ENCODE data around the gene DYNLT2.

Gene DYNLT2

GRCh38 chr6:169751242-169752073, at the start of gene DYNLT2, which contains the start of gene ERMARD:
DYNLT2 (minus strand) TSS chr6:169751572; CDS start chr6:169751458, 114 bp downstream.
ERMARD (plus strand) TSS chr6:169751622; CDS start chr6:169751658, 36 bp downstream.
- peak; percentile 74 for DNase-seq (ENCODE audit: low read depth, low spot score)

- no peak for DNase-seq (ENCODE audit: low read depth, low spot score)
Observed at GRCh38 chr6:169800668-169801395, 49.5 kb upstream of the DYNLT2 start.

- DNase-seq (ENCODE audit: low read depth, low spot score) = no peak
Observed at GRCh38 chr6:169800116-169800667, 48.8 kb upstream of the DYNLT2 start.

GRCh38 chr6:169799474-169799926, 48.1 kb upstream of the DYNLT2 start:
- DNase-seq (ENCODE audit: low read depth, low spot score) = no peak

GRCh38 chr6:169798764-169799473, 47.5 kb upstream of the DYNLT2 start:
- no peak for DNase-seq (ENCODE audit: low read depth, low spot score)

- no peak for DNase-seq (ENCODE audit: low read depth, low spot score)
Observed at GRCh38 chr6:169795196-169795595, 43.8 kb upstream of the DYNLT2 start.

GRCh38 chr6:169794317-169795055, 43.1 kb upstream of the DYNLT2 start:
- no peak for DNase-seq (ENCODE audit: low read depth, low spot score)

GRCh38 chr6:169793408-169793807, 42.0 kb upstream of the DYNLT2 start:
- no peak for DNase-seq (ENCODE audit: low read depth, low spot score)

- DNase-seq (ENCODE audit: low read depth, low spot score) = no peak
Observed at GRCh38 chr6:169792306-169793015, 41.1 kb upstream of the DYNLT2 start.

GRCh38 chr6:169791721-169792131, 40.4 kb upstream of the DYNLT2 start:
- no peak for DNase-seq (ENCODE audit: low read depth, low spot score)

GRCh38 chr6:169789944-169790927, 38.9 kb upstream of the DYNLT2 start:
- DNase-seq (ENCODE audit: low read depth, low spot score) = peak; percentile 50

GRCh38 chr6:169789146-169789943, 38.0 kb upstream of the DYNLT2 start:
- no peak for DNase-seq (ENCODE audit: low read depth, low spot score)

- DNase-seq (ENCODE audit: low read depth, low spot score) = no peak
Observed at GRCh38 chr6:169788809-169789145, 37.4 kb upstream of the DYNLT2 start.

- no peak for DNase-seq (ENCODE audit: low read depth, low spot score)
Observed at GRCh38 chr6:169787797-169788196, 36.4 kb upstream of the DYNLT2 start.

GRCh38 chr6:169786349-169786748, 35.0 kb upstream of the DYNLT2 start:
- DNase-seq (ENCODE audit: low read depth, low spot score) = no peak

GRCh38 chr6:169785566-169785965, 34.2 kb upstream of the DYNLT2 start:
- no peak for DNase-seq (ENCODE audit: low read depth, low spot score)

- no peak for DNase-seq (ENCODE audit: low read depth, low spot score)
Observed at GRCh38 chr6:169784821-169785340, 33.5 kb upstream of the DYNLT2 start.
